Body of pancreas (tissue), 4 donors: Measurements from ENCODE around the gene ZBBX.

Experiments used
- POLR2A ChIP-seq, 3 donors: fragments of 450-650 bp; IDR thresholded peaks; one replicate each; pipeline ENCODE4 v1.6.1; 2016; ENCODE audit warnings: antibody characterized with exemption in 3 of 3, mild to moderate bottlenecking in 2 of 3
- TF ChIP-seq, protein P1 (sequence below), 7 experiments: fragments of 450-650 bp in 4 of 7; fragments of 200-600 bp in 3 of 7; sonication (generic) in 3 of 7; IDR thresholded peaks; one replicate each; pipeline ENCODE4 v1.5.1; 2016 to 2019; ENCODE audit warnings: antibody characterized with exemption in 7 of 7

DNA sequence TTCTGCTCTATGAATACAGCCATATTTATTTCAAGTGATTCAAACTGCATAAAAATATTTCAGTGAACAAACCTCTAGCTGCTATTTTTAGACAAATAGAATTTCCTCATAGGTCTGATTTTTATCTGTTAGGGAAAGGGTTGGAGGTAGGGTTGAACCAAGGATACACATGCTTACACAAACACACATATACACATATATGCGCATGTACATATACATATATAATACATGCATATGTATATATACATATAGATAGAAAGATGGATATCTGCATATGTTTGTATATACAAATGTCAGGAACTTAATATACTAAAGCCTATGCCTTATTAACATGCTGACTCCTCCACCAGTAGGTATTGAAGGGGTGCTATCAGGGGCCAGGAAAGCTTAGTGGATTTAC, 18.1 kb downstream of the ZBBX start:
- TF ChIP-seq, protein P1, sequence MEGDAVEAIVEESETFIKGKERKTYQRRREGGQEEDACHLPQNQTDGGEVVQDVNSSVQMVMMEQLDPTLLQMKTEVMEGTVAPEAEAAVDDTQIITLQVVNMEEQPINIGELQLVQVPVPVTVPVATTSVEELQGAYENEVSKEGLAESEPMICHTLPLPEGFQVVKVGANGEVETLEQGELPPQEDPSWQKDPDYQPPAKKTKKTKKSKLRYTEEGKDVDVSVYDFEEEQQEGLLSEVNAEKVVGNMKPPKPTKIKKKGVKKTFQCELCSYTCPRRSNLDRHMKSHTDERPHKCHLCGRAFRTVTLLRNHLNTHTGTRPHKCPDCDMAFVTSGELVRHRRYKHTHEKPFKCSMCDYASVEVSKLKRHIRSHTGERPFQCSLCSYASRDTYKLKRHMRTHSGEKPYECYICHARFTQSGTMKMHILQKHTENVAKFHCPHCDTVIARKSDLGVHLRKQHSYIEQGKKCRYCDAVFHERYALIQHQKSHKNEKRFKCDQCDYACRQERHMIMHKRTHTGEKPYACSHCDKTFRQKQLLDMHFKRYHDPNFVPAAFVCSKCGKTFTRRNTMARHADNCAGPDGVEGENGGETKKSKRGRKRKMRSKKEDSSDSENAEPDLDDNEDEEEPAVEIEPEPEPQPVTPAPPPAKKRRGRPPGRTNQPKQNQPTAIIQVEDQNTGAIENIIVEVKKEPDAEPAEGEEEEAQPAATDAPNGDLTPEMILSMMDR (IDR thresholded peaks at IDR 0.05) = no peak
- no peak for TF ChIP-seq POLR2A (IDR thresholded peaks at IDR 0.05)
